ENCODE measurements around the gene DCLRE1B.

- TF ChIP-seq CTCF (conservative IDR thresholded peaks at IDR 0.05) = peak; percentile 48; the same call in 1 of the 2 replicates
- no peak for TF ChIP-seq EZH2 (IDR thresholded peaks at IDR 0.05; ENCODE audit: low read depth)
These were observed 58.3 kb downstream of the DCLRE1B start for GRCh38 chr1:113963281-113963906.
